ENCODE data around the gene DLX6. TPM values are rescaled to one million over a fixed set of nuclear protein-coding genes. Genes with fewer than 3 reads are reported as not detected.

The DLX6 gene
- not detected in 2 replicates for total RNA-seq

DNA sequence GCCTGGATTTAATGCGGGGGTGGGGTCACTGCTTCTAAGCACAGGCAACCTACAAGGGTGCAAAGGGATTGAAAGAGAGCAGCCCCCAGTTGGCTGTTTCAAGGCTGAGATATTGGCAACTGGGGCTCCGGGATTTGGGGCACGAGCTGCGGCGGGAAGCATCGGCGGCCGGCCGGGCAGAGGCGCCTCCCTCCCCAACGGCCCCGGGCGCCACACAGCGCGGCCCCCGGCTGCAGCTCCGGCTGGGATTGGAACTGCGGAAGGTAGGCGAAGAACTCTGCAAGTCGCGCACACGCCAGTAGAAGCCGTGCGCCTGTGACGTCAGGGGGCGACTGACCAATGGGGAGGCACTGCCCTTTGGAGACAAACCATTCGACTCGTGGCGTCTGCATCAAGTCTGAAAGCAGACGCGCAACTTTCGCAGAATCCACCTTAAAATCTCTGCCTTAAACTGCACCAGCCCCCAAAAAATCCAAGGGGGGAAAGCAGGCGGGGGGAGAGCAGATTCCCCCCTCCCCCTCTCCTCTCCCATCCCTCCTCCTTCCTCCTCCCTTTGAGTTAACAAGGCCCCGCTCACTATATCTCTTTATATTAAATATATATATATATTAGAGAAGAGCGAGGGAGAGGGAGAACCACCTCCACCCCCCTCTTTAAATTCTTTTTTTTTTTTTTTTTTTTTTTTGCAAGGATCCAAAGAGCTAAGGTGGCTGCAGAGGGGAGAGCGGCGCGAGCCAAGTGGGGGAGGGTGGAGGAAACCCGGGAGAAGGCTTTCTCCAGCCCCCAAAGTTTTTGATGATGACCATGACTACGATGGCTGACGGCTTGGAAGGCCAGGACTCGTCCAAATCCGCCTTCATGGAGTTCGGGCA, at the start of gene DLX6:
TSS of gene DLX6 (plus strand) at position 371 of the 872 bp plus-strand sequence. CDS start at position 796, 425 bp downstream.

GRCh38 chr7:97024209-97025129, 19.1 kb downstream of the DLX6 start, which contains the start of gene DLX5:
Gene DLX5, minus strand, starts transcription at chr7:97024831. Its CDS starts 208 bp downstream, at chr7:97024623.

Small RNAs within 50 kb of the gene (small RNA-seq; reads per million reads assigned to genes)
- gene RF01778 (not detected), gene RF01887 (not detected), gene RF01888 (not detected)

Other genes with a start within 250 kb of the DLX6 start
- not detected in 2 replicates for gene DLX5, start 19.3 kb downstream of the DLX6 start, total RNA-seq
- 15.1 and 17.4 TPM in 2 replicates for gene SDHAF3, start 112.1 kb downstream of the DLX6 start, total RNA-seq

All from subcutaneous preadipocyte (primary cell).